Endothelial cell of umbilical vein (primary cell): ENCODE measurements around the gene SOX12.

ENCODE experiments used
- EZH2 ChIP-seq: IDR thresholded peaks from 2 replicates; pipeline ENCODE4 v1.6.1; 2012; ENCODE audit warnings: borderline replicate concordance, low read depth, mild to moderate bottlenecking, moderate library complexity, low read length, inconsistent platforms; ENCODE audit not compliant: severe bottlenecking
- FOS ChIP-seq: IDR thresholded peaks from 2 replicates; pipeline ENCODE4 v1.6.1; 2011; ENCODE audit warnings: mild to moderate bottlenecking, low read length, moderate library complexity, borderline replicate concordance; ENCODE audit not compliant: insufficient read depth
- GATA2 ChIP-seq: IDR thresholded peaks from 2 replicates; pipeline ENCODE4 v1.7.0; 2011; ENCODE audit warnings: low read depth, mild to moderate bottlenecking, moderate library complexity, mixed read lengths, low read length; ENCODE audit not compliant: insufficient read length, insufficient read depth
- JUN ChIP-seq: IDR thresholded peaks from 2 replicates; pipeline ENCODE4 v1.6.1; 2011; ENCODE audit warnings: borderline replicate concordance, low read depth; ENCODE audit not compliant: insufficient read length, insufficient read depth
- MYC ChIP-seq: IDR thresholded peaks from one replicate; pipeline ENCODE4 v1.6.1; 2011; ENCODE audit warnings: mild to moderate bottlenecking, low read depth, low read length
- POLR2A ChIP-seq: IDR thresholded peaks from 2 replicates; pipeline ENCODE4 v1.6.1; 2012; ENCODE audit warnings: low read depth, mild to moderate bottlenecking, control low read depth, low read length
- POLR2AphosphoS5 ChIP-seq: IDR thresholded peaks from 2 replicates; pipeline ENCODE4 v1.6.1; 2012; ENCODE audit warnings: low read depth, mild to moderate bottlenecking, control low read depth, low read length, moderate library complexity; ENCODE audit not compliant: insufficient read depth
- TF ChIP-seq, protein P1 (sequence below), 2 donors: IDR thresholded peaks; 1 replicate in 1 of 2; 2 replicates in 1 of 2; pipeline ENCODE4 v1.5.1; 2011; ENCODE audit warnings: low read length in 2 of 2, mild to moderate bottlenecking in 2 of 2, moderate library complexity in 2 of 2, control low read depth in 1 of 2, inconsistent platforms in 1 of 2, low read depth in 1 of 2; ENCODE audit not compliant: insufficient read depth in 1 of 2; ENCODE audit errors: extremely low read depth in 1 of 2
- TF ChIP-seq, protein P2 (sequence below): IDR thresholded peaks from 2 replicates; pipeline ENCODE4 v1.6.1; 2011; ENCODE audit not compliant: insufficient read depth, insufficient read length

DNA sequence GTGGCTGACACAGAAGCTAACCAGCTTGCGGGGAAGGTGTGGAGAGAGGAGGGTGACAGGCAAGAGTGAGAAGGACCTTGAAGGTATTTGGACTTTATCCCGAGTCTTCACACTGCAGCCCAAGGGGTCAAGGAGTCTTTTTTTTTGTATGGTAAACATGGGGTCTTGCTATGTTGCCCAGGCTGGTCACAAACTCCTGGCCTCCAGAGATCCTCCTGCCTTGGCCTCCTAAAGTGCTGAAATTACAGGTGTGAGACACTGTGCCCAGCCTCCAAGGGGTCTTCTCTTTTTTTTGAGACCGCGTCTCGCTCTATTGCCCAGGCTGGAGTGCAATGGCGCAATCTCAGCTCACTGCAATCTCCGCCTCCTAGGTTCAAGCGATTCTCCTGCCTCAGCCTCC is 9.2 kb downstream of the SOX12 start:
- TF ChIP-seq EZH2 (no peak), POLR2AphosphoS5 (no peak), POLR2A (no peak), FOS (no peak), JUN (no peak), GATA2 (no peak), MYC (no peak)
- TF ChIP-seq, protein P1, sequence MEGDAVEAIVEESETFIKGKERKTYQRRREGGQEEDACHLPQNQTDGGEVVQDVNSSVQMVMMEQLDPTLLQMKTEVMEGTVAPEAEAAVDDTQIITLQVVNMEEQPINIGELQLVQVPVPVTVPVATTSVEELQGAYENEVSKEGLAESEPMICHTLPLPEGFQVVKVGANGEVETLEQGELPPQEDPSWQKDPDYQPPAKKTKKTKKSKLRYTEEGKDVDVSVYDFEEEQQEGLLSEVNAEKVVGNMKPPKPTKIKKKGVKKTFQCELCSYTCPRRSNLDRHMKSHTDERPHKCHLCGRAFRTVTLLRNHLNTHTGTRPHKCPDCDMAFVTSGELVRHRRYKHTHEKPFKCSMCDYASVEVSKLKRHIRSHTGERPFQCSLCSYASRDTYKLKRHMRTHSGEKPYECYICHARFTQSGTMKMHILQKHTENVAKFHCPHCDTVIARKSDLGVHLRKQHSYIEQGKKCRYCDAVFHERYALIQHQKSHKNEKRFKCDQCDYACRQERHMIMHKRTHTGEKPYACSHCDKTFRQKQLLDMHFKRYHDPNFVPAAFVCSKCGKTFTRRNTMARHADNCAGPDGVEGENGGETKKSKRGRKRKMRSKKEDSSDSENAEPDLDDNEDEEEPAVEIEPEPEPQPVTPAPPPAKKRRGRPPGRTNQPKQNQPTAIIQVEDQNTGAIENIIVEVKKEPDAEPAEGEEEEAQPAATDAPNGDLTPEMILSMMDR (IDR thresholded peaks at IDR 0.05; ENCODE audit: extremely low read depth in 1 of 2, insufficient read depth in 1 of 2, low read depth in 1 of 2, low read length in 2 of 2), result no peak
- TF ChIP-seq, protein P2, sequence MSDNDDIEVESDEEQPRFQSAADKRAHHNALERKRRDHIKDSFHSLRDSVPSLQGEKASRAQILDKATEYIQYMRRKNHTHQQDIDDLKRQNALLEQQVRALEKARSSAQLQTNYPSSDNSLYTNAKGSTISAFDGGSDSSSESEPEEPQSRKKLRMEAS, result no peak
